Measurements from ENCODE around the gene KCNK6. TPM values are rescaled to one million over a fixed set of nuclear protein-coding genes. Genes with fewer than 3 reads are reported as not detected.

Gene KCNK6
- polyA plus RNA-seq, 1 donor (not counting 4 experiments of a cell fraction or from before 2014, with no cell fraction given) = 23.9 TPM

DNA sequence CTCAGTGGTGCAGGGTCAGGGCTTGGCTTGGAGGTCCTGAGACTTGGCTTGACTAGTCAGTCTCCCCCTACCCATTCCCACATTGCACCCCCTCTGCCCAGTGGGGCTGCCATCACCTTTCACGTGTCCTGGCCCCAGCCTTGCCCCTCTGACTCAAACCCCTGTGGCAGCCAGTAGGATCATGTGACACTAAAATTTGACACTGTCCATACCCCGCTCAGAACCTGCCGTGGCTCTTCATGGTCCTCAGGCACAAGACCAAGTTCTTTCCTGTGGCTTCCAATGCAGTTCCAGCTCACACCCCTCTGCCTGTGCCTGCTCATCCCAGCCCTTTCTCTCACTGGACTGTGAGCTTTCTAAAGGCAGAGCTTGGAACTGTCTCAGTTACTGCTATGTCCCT lies 56.9 kb downstream of the KCNK6 start:
- Histone ChIP-seq H3K4me1 (ENCODE audit: control insufficient read depth, extremely low read depth, insufficient read depth, low read length) (peaks cover 14% of the 10 kb centered on the region), H3K4me2 (ENCODE audit: control insufficient read depth, extremely low read depth, insufficient read depth, low read depth, low read length) (peak overlapping the region; percentile 100), H3K9me3 (ENCODE audit: control insufficient read depth, low read depth, low read length) (no peaks in the 10 kb centered on the region), H3K27me3 (ENCODE audit: control insufficient read depth, extremely low read depth, insufficient read depth, low read length) (no peaks in the 10 kb centered on the region), H3K79me2 (ENCODE audit: control insufficient read depth, insufficient read depth, low read length) (peaks cover 41% of the 10 kb centered on the region), H3K9me1 (ENCODE audit: control insufficient read depth, extremely low read depth, insufficient read depth, low read length) (peaks cover 11% of the 10 kb centered on the region), H4K20me1 (ENCODE audit: control insufficient read depth, extremely low read depth, insufficient read depth, low read length) (peaks cover 6% of the 10 kb centered on the region), H3K4me3 (ENCODE audit: control insufficient read depth in 2 of 3, extremely low read depth in 1 of 3, insufficient read depth in 2 of 3, low read depth in 1 of 3, low read length in 3 of 3) (peak overlapping the region in 1 of 3 experiments; percentile 89), H3K9ac (ENCODE audit: control insufficient read depth, extremely low read depth, insufficient read depth, low read length) (no peak overlapping the region), H3K36me3 (ENCODE audit: control insufficient read depth in 2 of 2, extremely low read depth in 1 of 2, insufficient read depth in 2 of 2, low read length in 2 of 2) (peaks cover 22 to 27% of the 10 kb centered on the region in 2 experiments), H2AFZ (ENCODE audit: control insufficient read depth, low read length) (no peak overlapping the region), H3K27ac (ENCODE audit: control insufficient read depth, insufficient read depth, low read length) (no peak overlapping the region)
- no peak for TF ChIP-seq EZH2 (IDR thresholded peaks at IDR 0.05; ENCODE audit: low read length)
- TF ChIP-seq, protein P1, sequence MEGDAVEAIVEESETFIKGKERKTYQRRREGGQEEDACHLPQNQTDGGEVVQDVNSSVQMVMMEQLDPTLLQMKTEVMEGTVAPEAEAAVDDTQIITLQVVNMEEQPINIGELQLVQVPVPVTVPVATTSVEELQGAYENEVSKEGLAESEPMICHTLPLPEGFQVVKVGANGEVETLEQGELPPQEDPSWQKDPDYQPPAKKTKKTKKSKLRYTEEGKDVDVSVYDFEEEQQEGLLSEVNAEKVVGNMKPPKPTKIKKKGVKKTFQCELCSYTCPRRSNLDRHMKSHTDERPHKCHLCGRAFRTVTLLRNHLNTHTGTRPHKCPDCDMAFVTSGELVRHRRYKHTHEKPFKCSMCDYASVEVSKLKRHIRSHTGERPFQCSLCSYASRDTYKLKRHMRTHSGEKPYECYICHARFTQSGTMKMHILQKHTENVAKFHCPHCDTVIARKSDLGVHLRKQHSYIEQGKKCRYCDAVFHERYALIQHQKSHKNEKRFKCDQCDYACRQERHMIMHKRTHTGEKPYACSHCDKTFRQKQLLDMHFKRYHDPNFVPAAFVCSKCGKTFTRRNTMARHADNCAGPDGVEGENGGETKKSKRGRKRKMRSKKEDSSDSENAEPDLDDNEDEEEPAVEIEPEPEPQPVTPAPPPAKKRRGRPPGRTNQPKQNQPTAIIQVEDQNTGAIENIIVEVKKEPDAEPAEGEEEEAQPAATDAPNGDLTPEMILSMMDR (optimal IDR thresholded peaks at IDR 0.05 in 1 of 3, IDR thresholded peaks at IDR 0.05 in 1 of 3, conservative IDR thresholded peaks at IDR 0.05 in 1 of 3; ENCODE audit: extremely low read depth in 1 of 3, insufficient read depth in 2 of 3, low read length in 3 of 3) = no peak
- dilution Hi-C loops (cut with MboI; ENCODE audit: extremely low pct_ligation_motif_present, low sequenced_read_pairs) = no loop called here
- FAIRE-seq (no peak), DNase-seq (ENCODE audit: low read depth, low spot score) (no peak)

DNA sequence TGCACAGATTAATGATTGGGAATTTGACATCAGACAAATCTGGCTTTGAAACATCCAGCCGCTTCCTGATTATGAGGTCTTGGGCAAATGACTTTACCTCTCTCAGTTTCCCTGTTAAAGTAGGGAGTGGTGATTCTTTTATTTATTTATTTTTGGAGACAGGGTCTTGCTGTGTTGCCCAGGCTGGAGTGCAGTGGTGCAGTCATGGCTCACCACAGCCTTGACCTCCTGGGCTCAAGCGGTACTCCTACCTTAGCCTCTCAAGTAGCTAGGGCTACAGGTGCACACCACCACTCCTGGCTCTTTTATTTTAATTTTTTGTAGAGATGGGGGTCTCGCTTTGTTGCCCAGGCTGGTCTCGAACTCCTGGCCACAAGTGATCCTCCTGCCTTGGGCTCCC lies 57.4 kb downstream of the KCNK6 start:
- dilution Hi-C loops (cut with MboI; ENCODE audit: extremely low pct_ligation_motif_present, low sequenced_read_pairs) = no loop called here
- Histone ChIP-seq H3K4me2 (ENCODE audit: control insufficient read depth, extremely low read depth, insufficient read depth, low read depth, low read length) (no peak overlapping the region), H3K27me3 (ENCODE audit: control insufficient read depth, extremely low read depth, insufficient read depth, low read length) (no peaks in the 10 kb centered on the region), H3K79me2 (ENCODE audit: control insufficient read depth, insufficient read depth, low read length) (peaks cover 41% of the 10 kb centered on the region), H3K36me3 (ENCODE audit: control insufficient read depth in 2 of 2, extremely low read depth in 1 of 2, insufficient read depth in 2 of 2, low read length in 2 of 2) (peaks cover 23 to 32% of the 10 kb centered on the region in 2 experiments), H2AFZ (ENCODE audit: control insufficient read depth, low read length) (no peak overlapping the region), H3K4me3 (ENCODE audit: control insufficient read depth in 2 of 3, extremely low read depth in 1 of 3, insufficient read depth in 2 of 3, low read depth in 1 of 3, low read length in 3 of 3) (no peak overlapping the region), H3K27ac (ENCODE audit: control insufficient read depth, insufficient read depth, low read length) (no peak overlapping the region), H4K20me1 (ENCODE audit: control insufficient read depth, extremely low read depth, insufficient read depth, low read length) (peaks cover 7% of the 10 kb centered on the region), H3K9me3 (ENCODE audit: control insufficient read depth, low read depth, low read length) (no peaks in the 10 kb centered on the region), H3K9ac (ENCODE audit: control insufficient read depth, extremely low read depth, insufficient read depth, low read length) (no peak overlapping the region), H3K9me1 (ENCODE audit: control insufficient read depth, extremely low read depth, insufficient read depth, low read length) (peaks cover 12% of the 10 kb centered on the region), H3K4me1 (ENCODE audit: control insufficient read depth, extremely low read depth, insufficient read depth, low read length) (peaks cover 15% of the 10 kb centered on the region)
- no peak for TF ChIP-seq EZH2 (IDR thresholded peaks at IDR 0.05; ENCODE audit: low read length)
- TF ChIP-seq, protein P1 (optimal IDR thresholded peaks at IDR 0.05 in 1 of 3, IDR thresholded peaks at IDR 0.05 in 1 of 3, conservative IDR thresholded peaks at IDR 0.05 in 1 of 3; ENCODE audit: extremely low read depth in 1 of 3, insufficient read depth in 2 of 3, low read length in 3 of 3) = no peak
- DNase-seq (ENCODE audit: low read depth, low spot score) (no peak), FAIRE-seq (no peak)
